Measurements from ENCODE around the gene C15orf61.
A peak's percentile ranks its signal among the peaks of the same experiment; 100 is the strongest.

Gene C15orf61

DNA sequence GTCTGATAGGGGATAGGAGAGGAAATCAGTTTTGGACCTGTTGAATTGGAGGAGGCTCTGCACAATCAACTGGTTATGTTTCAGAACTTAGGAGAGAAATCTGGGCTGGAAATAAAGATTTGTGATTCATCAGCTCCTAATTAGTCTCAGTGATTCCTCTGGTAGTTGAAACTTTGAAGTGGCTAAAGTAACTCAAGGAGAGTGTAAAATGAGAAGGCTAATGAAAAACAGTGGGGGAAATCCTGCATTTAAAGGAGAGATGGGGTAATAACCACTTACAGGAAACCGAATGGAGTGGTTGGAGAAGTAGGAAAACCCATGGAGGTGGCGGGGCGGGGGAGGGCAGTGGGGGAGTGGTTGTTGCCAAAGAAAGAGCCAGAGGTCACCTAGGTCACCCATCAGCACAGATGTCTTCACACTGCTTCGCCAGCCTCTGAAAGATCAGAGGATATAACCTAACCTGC lies 54.1 kb downstream of the C15orf61 start (continued):
- TF ChIP-seq, protein P1, sequence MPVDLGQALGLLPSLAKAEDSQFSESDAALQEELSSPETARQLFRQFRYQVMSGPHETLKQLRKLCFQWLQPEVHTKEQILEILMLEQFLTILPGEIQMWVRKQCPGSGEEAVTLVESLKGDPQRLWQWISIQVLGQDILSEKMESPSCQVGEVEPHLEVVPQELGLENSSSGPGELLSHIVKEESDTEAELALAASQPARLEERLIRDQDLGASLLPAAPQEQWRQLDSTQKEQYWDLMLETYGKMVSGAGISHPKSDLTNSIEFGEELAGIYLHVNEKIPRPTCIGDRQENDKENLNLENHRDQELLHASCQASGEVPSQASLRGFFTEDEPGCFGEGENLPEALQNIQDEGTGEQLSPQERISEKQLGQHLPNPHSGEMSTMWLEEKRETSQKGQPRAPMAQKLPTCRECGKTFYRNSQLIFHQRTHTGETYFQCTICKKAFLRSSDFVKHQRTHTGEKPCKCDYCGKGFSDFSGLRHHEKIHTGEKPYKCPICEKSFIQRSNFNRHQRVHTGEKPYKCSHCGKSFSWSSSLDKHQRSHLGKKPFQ (tag by site-specific recombination; IDR thresholded peaks at IDR 0.05) = no peak
- TF ChIP-seq ZNF24 (tag by site-specific recombination; IDR thresholded peaks at IDR 0.05) (no peak), ZBTB17 (tag by site-specific recombination; IDR thresholded peaks at IDR 0.05) (0 out of 2 replicates have a peak, but pooled peaks have one; percentile 13), ZNF302 (tag by site-specific recombination; IDR thresholded peaks at IDR 0.05; ENCODE audit: low read depth) (no peak), ZNF214 (tag by site-specific recombination; IDR thresholded peaks at IDR 0.05; ENCODE audit: borderline replicate concordance) (no peak), ZNF561 (tag by site-specific recombination; IDR thresholded peaks at IDR 0.05; ENCODE audit: borderline replicate concordance) (no peak), ZNF701 (tag by site-specific recombination; IDR thresholded peaks at IDR 0.05) (no peak), ZNF423 (tag by site-specific recombination; IDR thresholded peaks at IDR 0.05) (no peak), ZNF211 (tag by site-specific recombination; IDR thresholded peaks at IDR 0.05; ENCODE audit: low read depth) (no peak), ZNF157 (tag by site-specific recombination; IDR thresholded peaks at IDR 0.05) (no peak), ZNF785 (tag by site-specific recombination; IDR thresholded peaks at IDR 0.05) (no peak), KLF7 (tag by site-specific recombination; IDR thresholded peaks at IDR 0.05; ENCODE audit: borderline replicate concordance) (no peak), ZNF670 (tag by site-specific recombination; IDR thresholded peaks at IDR 0.05; ENCODE audit: low read depth) (no peak), MZF1 (tag by site-specific recombination; IDR thresholded peaks at IDR 0.05; ENCODE audit: borderline replicate concordance) (no peak), RBAK (tag by site-specific recombination; IDR thresholded peaks at IDR 0.05) (no peak), ZNF221 (tag by site-specific recombination; IDR thresholded peaks at IDR 0.05; ENCODE audit: borderline replicate concordance) (no peak), KLF1 (tag by site-specific recombination; IDR thresholded peaks at IDR 0.05) (no peak), ZBTB8A (tag by site-specific recombination; IDR thresholded peaks at IDR 0.05) (no peak), MEIS1 (CRISPR knock-in tag; IDR thresholded peaks at IDR 0.05; ENCODE audit: borderline replicate concordance) (no peak), ZFHX2 (tag by site-specific recombination; conservative IDR thresholded peaks at IDR 0.05) (no peak), ZNF548 (tag by site-specific recombination; IDR thresholded peaks at IDR 0.05) (no peak), ZNF155 (tag by site-specific recombination; IDR thresholded peaks at IDR 0.05) (no peak), ZNF184 (tag by site-specific recombination; IDR thresholded peaks at IDR 0.05) (no peak), ZNF37A (tag by site-specific recombination; IDR thresholded peaks at IDR 0.05) (no peak), ZNF624 (tag by site-specific recombination; IDR thresholded peaks at IDR 0.05) (no peak), ZNF112 (tag by site-specific recombination; IDR thresholded peaks at IDR 0.05) (no peak)
- TF ChIP-seq, protein P2, sequence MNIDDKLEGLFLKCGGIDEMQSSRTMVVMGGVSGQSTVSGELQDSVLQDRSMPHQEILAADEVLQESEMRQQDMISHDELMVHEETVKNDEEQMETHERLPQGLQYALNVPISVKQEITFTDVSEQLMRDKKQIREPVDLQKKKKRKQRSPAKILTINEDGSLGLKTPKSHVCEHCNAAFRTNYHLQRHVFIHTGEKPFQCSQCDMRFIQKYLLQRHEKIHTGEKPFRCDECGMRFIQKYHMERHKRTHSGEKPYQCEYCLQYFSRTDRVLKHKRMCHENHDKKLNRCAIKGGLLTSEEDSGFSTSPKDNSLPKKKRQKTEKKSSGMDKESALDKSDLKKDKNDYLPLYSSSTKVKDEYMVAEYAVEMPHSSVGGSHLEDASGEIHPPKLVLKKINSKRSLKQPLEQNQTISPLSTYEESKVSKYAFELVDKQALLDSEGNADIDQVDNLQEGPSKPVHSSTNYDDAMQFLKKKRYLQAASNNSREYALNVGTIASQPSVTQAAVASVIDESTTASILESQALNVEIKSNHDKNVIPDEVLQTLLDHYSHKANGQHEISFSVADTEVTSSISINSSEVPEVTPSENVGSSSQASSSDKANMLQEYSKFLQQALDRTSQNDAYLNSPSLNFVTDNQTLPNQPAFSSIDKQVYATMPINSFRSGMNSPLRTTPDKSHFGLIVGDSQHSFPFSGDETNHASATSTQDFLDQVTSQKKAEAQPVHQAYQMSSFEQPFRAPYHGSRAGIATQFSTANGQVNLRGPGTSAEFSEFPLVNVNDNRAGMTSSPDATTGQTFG (tag by site-specific recombination; IDR thresholded peaks at IDR 0.05; ENCODE audit: borderline replicate concordance) = no peak
- TF ChIP-seq, protein P3, sequence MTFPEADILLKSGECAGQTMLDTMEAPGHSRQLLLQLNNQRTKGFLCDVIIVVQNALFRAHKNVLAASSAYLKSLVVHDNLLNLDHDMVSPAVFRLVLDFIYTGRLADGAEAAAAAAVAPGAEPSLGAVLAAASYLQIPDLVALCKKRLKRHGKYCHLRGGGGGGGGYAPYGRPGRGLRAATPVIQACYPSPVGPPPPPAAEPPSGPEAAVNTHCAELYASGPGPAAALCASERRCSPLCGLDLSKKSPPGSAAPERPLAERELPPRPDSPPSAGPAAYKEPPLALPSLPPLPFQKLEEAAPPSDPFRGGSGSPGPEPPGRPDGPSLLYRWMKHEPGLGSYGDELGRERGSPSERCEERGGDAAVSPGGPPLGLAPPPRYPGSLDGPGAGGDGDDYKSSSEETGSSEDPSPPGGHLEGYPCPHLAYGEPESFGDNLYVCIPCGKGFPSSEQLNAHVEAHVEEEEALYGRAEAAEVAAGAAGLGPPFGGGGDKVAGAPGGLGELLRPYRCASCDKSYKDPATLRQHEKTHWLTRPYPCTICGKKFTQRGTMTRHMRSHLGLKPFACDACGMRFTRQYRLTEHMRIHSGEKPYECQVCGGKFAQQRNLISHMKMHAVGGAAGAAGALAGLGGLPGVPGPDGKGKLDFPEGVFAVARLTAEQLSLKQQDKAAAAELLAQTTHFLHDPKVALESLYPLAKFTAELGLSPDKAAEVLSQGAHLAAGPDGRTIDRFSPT (tag by site-specific recombination; IDR thresholded peaks at IDR 0.05) = peak; percentile 66
- TF ChIP-seq, protein P4, sequence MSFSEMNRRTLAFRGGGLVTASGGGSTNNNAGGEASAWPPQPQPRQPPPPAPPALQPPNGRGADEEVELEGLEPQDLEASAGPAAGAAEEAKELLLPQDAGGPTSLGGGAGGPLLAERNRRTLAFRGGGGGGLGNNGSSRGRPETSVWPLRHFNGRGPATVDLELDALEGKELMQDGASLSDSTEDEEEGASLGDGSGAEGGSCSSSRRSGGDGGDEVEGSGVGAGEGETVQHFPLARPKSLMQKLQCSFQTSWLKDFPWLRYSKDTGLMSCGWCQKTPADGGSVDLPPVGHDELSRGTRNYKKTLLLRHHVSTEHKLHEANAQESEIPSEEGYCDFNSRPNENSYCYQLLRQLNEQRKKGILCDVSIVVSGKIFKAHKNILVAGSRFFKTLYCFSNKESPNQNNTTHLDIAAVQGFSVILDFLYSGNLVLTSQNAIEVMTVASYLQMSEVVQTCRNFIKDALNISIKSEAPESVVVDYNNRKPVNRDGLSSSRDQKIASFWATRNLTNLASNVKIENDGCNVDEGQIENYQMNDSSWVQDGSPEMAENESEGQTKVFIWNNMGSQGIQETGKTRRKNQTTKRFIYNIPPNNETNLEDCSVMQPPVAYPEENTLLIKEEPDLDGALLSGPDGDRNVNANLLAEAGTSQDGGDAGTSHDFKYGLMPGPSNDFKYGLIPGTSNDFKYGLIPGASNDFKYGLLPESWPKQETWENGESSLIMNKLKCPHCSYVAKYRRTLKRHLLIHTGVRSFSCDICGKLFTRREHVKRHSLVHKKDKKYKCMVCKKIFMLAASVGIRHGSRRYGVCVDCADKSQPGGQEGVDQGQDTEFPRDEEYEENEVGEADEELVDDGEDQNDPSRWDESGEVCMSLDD (tag by site-specific recombination; IDR thresholded peaks at IDR 0.05) = no peak
- TF ChIP-seq, protein P5, sequence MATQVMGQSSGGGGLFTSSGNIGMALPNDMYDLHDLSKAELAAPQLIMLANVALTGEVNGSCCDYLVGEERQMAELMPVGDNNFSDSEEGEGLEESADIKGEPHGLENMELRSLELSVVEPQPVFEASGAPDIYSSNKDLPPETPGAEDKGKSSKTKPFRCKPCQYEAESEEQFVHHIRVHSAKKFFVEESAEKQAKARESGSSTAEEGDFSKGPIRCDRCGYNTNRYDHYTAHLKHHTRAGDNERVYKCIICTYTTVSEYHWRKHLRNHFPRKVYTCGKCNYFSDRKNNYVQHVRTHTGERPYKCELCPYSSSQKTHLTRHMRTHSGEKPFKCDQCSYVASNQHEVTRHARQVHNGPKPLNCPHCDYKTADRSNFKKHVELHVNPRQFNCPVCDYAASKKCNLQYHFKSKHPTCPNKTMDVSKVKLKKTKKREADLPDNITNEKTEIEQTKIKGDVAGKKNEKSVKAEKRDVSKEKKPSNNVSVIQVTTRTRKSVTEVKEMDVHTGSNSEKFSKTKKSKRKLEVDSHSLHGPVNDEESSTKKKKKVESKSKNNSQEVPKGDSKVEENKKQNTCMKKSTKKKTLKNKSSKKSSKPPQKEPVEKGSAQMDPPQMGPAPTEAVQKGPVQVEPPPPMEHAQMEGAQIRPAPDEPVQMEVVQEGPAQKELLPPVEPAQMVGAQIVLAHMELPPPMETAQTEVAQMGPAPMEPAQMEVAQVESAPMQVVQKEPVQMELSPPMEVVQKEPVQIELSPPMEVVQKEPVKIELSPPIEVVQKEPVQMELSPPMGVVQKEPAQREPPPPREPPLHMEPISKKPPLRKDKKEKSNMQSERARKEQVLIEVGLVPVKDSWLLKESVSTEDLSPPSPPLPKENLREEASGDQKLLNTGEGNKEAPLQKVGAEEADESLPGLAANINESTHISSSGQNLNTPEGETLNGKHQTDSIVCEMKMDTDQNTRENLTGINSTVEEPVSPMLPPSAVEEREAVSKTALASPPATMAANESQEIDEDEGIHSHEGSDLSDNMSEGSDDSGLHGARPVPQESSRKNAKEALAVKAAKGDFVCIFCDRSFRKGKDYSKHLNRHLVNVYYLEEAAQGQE (tag by site-specific recombination; IDR thresholded peaks at IDR 0.05) = no peak
